ENCODE measurements around the gene C14orf180. TPM values are rescaled to one million over a fixed set of nuclear protein-coding genes. Genes with fewer than 3 reads are reported as not detected.

C14orf180 gene
- total and polyA plus RNA-seq, 2 of the 8 experiments (the other 6 are each of a cell fraction or from before 2014, with no cell fraction given), result not detected

DNA sequence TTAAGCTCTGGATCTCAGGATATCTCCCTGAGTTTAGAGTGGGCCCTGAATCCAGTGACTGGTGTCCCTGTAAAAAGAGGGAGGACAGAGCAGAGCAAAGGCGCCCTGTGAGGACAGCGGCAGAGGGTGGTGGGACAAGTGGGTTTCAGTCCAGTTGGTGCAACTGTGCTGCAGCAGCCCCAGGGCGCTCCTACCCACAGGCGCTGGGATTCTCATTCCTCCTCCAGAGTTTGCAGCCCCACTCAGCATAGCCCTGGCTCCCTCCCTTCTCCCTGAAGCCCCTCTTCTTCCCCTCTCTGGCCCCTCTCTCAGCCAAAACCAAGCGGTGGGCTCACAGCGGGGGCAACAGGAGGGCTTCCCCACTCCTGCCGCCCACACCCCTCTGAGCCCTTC lies 23.4 kb downstream of the C14orf180 start:
- Histone ChIP-seq H2BK15ac (ENCODE audit: low read length) (no peak overlapping the region), H2BK5ac (ENCODE audit: low read depth, low read length) (no peak overlapping the region), H3K9ac (replicated peaks in 1 of 4; ENCODE audit: extremely low read depth in 1 of 4, low read depth in 3 of 4, low read length in 3 of 4) (no peak overlapping the region), H3K4me3 (ENCODE audit: extremely low read depth in 1 of 4, insufficient read depth in 2 of 4, low read depth in 3 of 4, low read length in 4 of 4) (no peak overlapping the region), H3K27ac (ENCODE audit: low read depth, low read length) (no peak overlapping the region), H3K36me3 (ENCODE audit: control insufficient read depth in 2 of 4, insufficient read depth in 4 of 4, low read length in 3 of 4) (no peaks in the 10 kb centered on the region), H3K9me3 (ENCODE audit: insufficient read depth in 2 of 2, low read depth in 1 of 2, low read length in 1 of 2) (no peaks in the 10 kb centered on the region), H3K23ac (ENCODE audit: insufficient read length) (no peak overlapping the region), H4K20me1 (replicated peaks in 1 of 2; ENCODE audit: control insufficient read depth in 1 of 2, insufficient read depth in 2 of 2, low read length in 2 of 2) (no peaks in the 10 kb centered on the region), H2BK20ac (ENCODE audit: low read length) (no peak overlapping the region), H2AK5ac (ENCODE audit: low read depth, low read length) (no peak overlapping the region), H2BK12ac (ENCODE audit: low read depth, low read length) (no peak overlapping the region), H2AFZ (ENCODE audit: low read length) (no peak overlapping the region), H3K4me1 (replicated peaks in 1 of 4; ENCODE audit: control insufficient read depth in 3 of 4, insufficient read depth in 4 of 4, low read length in 3 of 4) (peaks cover 0 to 9% (median 3%) of the 10 kb centered on the region in 4 experiments; a peak in 4 of 7 replicates), H3K4me2 (ENCODE audit: insufficient read depth in 1 of 2, low read depth in 2 of 2, low read length in 2 of 2) (no peak overlapping the region), H4K8ac (ENCODE audit: extremely low read depth, insufficient read depth, low read length) (no peak overlapping the region), H3K79me2 (ENCODE audit: control insufficient read depth in 1 of 2, insufficient read depth in 2 of 2, low read length in 2 of 2) (no peaks in the 10 kb centered on the region), H3K23me2 (ENCODE audit: low read depth, low read length) (peaks cover 6% of the 10 kb centered on the region; the same call in 1 of the 2 replicates), H3K18ac (ENCODE audit: extremely low read depth, low read length) (no peak overlapping the region; the same call in 1 of the 2 replicates), H3K14ac (ENCODE audit: insufficient read length) (no peak overlapping the region), H3K27me3 (replicated peaks in 1 of 4; ENCODE audit: control insufficient read depth in 3 of 4, extremely low read depth in 1 of 4, insufficient read depth in 3 of 4, low read length in 3 of 4) (peaks cover 2 to 23% (median 15%) of the 10 kb centered on the region in 4 experiments), H4K5ac (ENCODE audit: insufficient read length, low read depth, low read length) (no peak overlapping the region), H3K79me1 (ENCODE audit: low read depth, low read length) (no peaks in the 10 kb centered on the region), H3K56ac (replicated peaks; ENCODE audit: insufficient read length, low read depth, low read length) (no peak overlapping the region), H4K91ac (replicated peaks; ENCODE audit: insufficient read length, low read length) (no peak overlapping the region), H3K4ac (replicated peaks; ENCODE audit: insufficient read length, low read depth, low read length) (no peak overlapping the region), H2BK120ac (replicated peaks; ENCODE audit: low read depth, low read length) (no peak overlapping the region)
- DNase-seq (ENCODE audit: low read depth in 1 of 2, low spot score in 2 of 2) (no peak), FAIRE-seq (no peak)
- TF ChIP-seq JUND (IDR thresholded peaks at IDR 0.05; ENCODE audit: low read length) (no peak), SP4 (IDR thresholded peaks at IDR 0.05; ENCODE audit: low read length) (no peak), CEBPB (IDR thresholded peaks at IDR 0.05; ENCODE audit: low read depth, low read length) (no peak), BCL11A (IDR thresholded peaks at IDR 0.05; ENCODE audit: low read depth in 2 of 2, low read length in 2 of 2) (no peak), TBP (IDR thresholded peaks at IDR 0.05; ENCODE audit: low read depth, low read length) (no peak), EP300 (IDR thresholded peaks at IDR 0.05; ENCODE audit: borderline replicate concordance in 1 of 2, low read depth in 2 of 2, low read length in 2 of 2) (no peak)
- ChIA-PET CTCF (ENCODE audit: partially characterized antibody) (no interaction called here), POLR2A (ENCODE audit: partially characterized antibody) (no interaction called here)
- WGBS, 2 experiments (ENCODE audit: extremely low coverage in 1 of 2, insufficient coverage in 1 of 2, insufficient read length in 1 of 2, insufficient replicate concordance in 2 of 2, low coverage in 1 of 2, low lambda C conversion rate in 2 of 2, missing lambda C conversion rate in 1 of 2), result 95% methylated on average over 4 of the region's 7 CpGs; no CpG with 5 or more reads in 1 of the 2 experiments
